ENCODE data around the gene CKMT2.
A peak's percentile ranks its signal among the peaks of the same experiment; 100 is the strongest.

The CKMT2 gene
- total RNA-seq, result 0 to 0.15 (median 0.04) reads per million in 4 donors

GRCh38 chr5:81233080-81233634, at the start of gene CKMT2:
Gene CKMT2 (plus strand): TSS chr5:81233322. CDS start chr5:81251133, 17,811 bp downstream.
- no peak for DNase-seq

- DNase-seq, result no peak
Measured at GRCh38 chr5:81183811-81184748, 49.0 kb upstream of the CKMT2 start.

GRCh38 chr5:81184749-81185110, 48.4 kb upstream of the CKMT2 start:
- no peak for DNase-seq

GRCh38 chr5:81187885-81188284, 45.2 kb upstream of the CKMT2 start:
- DNase-seq, result no peak

GRCh38 chr5:81188962-81189361, 44.2 kb upstream of the CKMT2 start:
- DNase-seq, result no peak

GRCh38 chr5:81189875-81190498, 43.1 kb upstream of the CKMT2 start:
- no peak for DNase-seq

GRCh38 chr5:81191726-81192372, 41.3 kb upstream of the CKMT2 start:
- DNase-seq, result no peak

GRCh38 chr5:81192373-81192750, 40.8 kb upstream of the CKMT2 start:
- DNase-seq, result no peak

- DNase-seq, result peak; percentile 40 to 80 (median 68)
Measured at GRCh38 chr5:81194633-81195334, 38.3 kb upstream of the CKMT2 start.

GRCh38 chr5:81195335-81195929, 37.7 kb upstream of the CKMT2 start:
- DNase-seq, result no peak

- DNase-seq, result no peak
Measured at GRCh38 chr5:81202655-81203054, 30.5 kb upstream of the CKMT2 start.

- DNase-seq, result peak in 1 of 5 donors; percentile 15
Measured at GRCh38 chr5:81203729-81204128, 29.4 kb upstream of the CKMT2 start.

GRCh38 chr5:81204205-81204604, 28.9 kb upstream of the CKMT2 start:
- DNase-seq, result no peak

- no peak for DNase-seq
Measured at GRCh38 chr5:81205058-81205457, 28.1 kb upstream of the CKMT2 start.

- DNase-seq, result no peak
Measured at GRCh38 chr5:81207009-81207408, 26.1 kb upstream of the CKMT2 start.

- DNase-seq, result no peak
Measured at GRCh38 chr5:81208904-81209303, 24.2 kb upstream of the CKMT2 start.

GRCh38 chr5:81209386-81209785, 23.7 kb upstream of the CKMT2 start:
- no peak for DNase-seq

GRCh38 chr5:81209869-81210493, 23.1 kb upstream of the CKMT2 start:
- DNase-seq, result no peak

- no peak for DNase-seq
Measured at GRCh38 chr5:81212211-81212751, 20.8 kb upstream of the CKMT2 start.

GRCh38 chr5:81213070-81213469, 20.1 kb upstream of the CKMT2 start:
- no peak for DNase-seq

- DNase-seq, result peak in 1 of 5 donors; percentile 19
Measured at GRCh38 chr5:81214848-81215247, 18.3 kb upstream of the CKMT2 start.
